Stomach (tissue), 9 donors: Measurements from ENCODE around the gene NR5A2. TPM values are rescaled to one million over a fixed set of nuclear protein-coding genes. Genes with fewer than 3 reads are reported as not detected.

Source experiments
- DNase-seq, 2 donors: peaks; one replicate each; pipeline versions ENCODE4 v3.0.0 to v3.0.0-alpha.2; 2013 to 2019
- H3K27ac ChIP-seq, 5 donors: fragments of 200-600 bp in 4 of 5; sonication (generic) in 4 of 5; one replicate each; pipeline ENCODE4 v1.5.1; 2013 to 2019; ENCODE audit warnings: mild to moderate bottlenecking in 1 of 5, moderate library complexity in 1 of 5
- H3K27me3 ChIP-seq, 3 donors: fragments of 200-600 bp; sonication (generic); one replicate each; pipeline ENCODE4 v1.5.1; 2017 to 2019; ENCODE audit warnings: mixed run types in 1 of 3
- H3K36me3 ChIP-seq, 4 donors: fragments of 200-600 bp; sonication (generic); 1 replicate in 3 of 4; 2 replicates in 1 of 4; pipeline ENCODE4 v1.5.1; 2016 to 2019
- H3K4me1 ChIP-seq, 4 donors: fragments of 200-600 bp; sonication (generic); one replicate each; pipeline ENCODE4 v1.5.1; 2016 to 2019
- H3K4me3 ChIP-seq, 4 donors: fragments of 200-600 bp; sonication (generic) in 3 of 4; one replicate each; pipeline ENCODE4 v1.5.1; 2016 to 2019; ENCODE audit warnings: mild to moderate bottlenecking in 1 of 4
- H3K9me3 ChIP-seq, 4 donors: fragments of 200-600 bp; sonication (generic); one replicate each; pipeline ENCODE4 v1.5.1; 2016 to 2019
- EP300 ChIP-seq: sonication (generic); formaldehyde crosslinking; IDR thresholded peaks from one replicate; pipeline ENCODE4 v1.6.1; 2017; ENCODE audit warnings: antibody characterized with exemption
- POLR2A ChIP-seq, 4 donors: fragments of 450-650 bp; IDR thresholded peaks; one replicate each; pipeline ENCODE4 v1.6.1; 2016; ENCODE audit warnings: antibody characterized with exemption in 4 of 4, control low read depth in 2 of 4, mild to moderate bottlenecking in 1 of 4, moderate library complexity in 1 of 4
- POLR2AphosphoS5 ChIP-seq, 3 donors: sonication (generic); formaldehyde crosslinking; IDR thresholded peaks; one replicate each; pipeline ENCODE4 v1.6.1; 2016; ENCODE audit warnings: antibody characterized with exemption in 3 of 3
- WGBS, 5 donors: extraction: QIAGEN DNeasy Blood & Tissue Kit in 3 of 5; methylation state at CpG; one replicate each; pipeline versions ENCODE4 v1.1.5 to v1.1.7; 2013 to 2018; 5-methylcytosine and 5-hydroxymethylcytosine counted together
- intact Hi-C: fragments of 100-400 bp; cut with DNase I; formaldehyde crosslinking; loops from one replicate; pipeline ENCODE4 v1.15.1; 2023; ENCODE audit warnings: low total_unique reads
- polyA plus RNA-seq, 3 donors: library from polyadenylated mRNA; stranded (reverse); fragments of 200-250 nt; gene quantifications; one replicate each; pipeline ENCODE4 v1.2.3, GENCODE V29; 2013
- total RNA-seq, 5 donors: library from RNA; depleted of rRNA; stranded (reverse); fragments of >200 nt; gene quantifications; one replicate each; pipeline versions ENCODE4 v1.1.0 to v1.2.3, GENCODE V29; 2014 to 2016
- TF ChIP-seq, protein P1 (sequence below), 7 experiments: fragments of 450-650 bp in 4 of 7; fragments of 200-600 bp in 3 of 7; sonication (generic) in 3 of 7; IDR thresholded peaks; one replicate each; pipeline ENCODE4 v1.5.1; 2016 to 2019; ENCODE audit warnings: antibody characterized with exemption in 7 of 7, control low read depth in 2 of 7, mild to moderate bottlenecking in 1 of 7
- donor health status: healthy with polysubstance abuse.
- donor health status: Bipolar disorder and iron deficiency.
- donor health status: healthy.

The NR5A2 gene
- total and polyA plus RNA-seq, 8 donors: 0.33 to 227 (median 0.46) TPM; not detected in 1

GRCh38 chr1:200166411-200166810, 138.9 kb downstream of the NR5A2 start:
- Histone ChIP-seq H3K9me3 (no peaks in the 10 kb centered on the region), H3K4me3 (no peak overlapping the region), H3K4me1 (no peaks in the 10 kb centered on the region), H3K27me3 (no peaks in the 10 kb centered on the region), H3K27ac (no peak overlapping the region), H3K36me3 (no peaks in the 10 kb centered on the region)
- DNase-seq: no peak
- intact Hi-C loops: no loop called here
- WGBS, 5 donors: 72 to 83% (median 78%) methylated on average over 4 of the region's 4 CpGs
- TF ChIP-seq POLR2AphosphoS5 (IDR thresholded peaks at IDR 0.05): no peak
- TF ChIP-seq POLR2A (IDR thresholded peaks at IDR 0.05): no peak
- no peak for TF ChIP-seq EP300

GRCh38 chr1:200168926-200169325, 141.4 kb downstream of the NR5A2 start:
- TF ChIP-seq POLR2A (IDR thresholded peaks at IDR 0.05) (no peak), POLR2AphosphoS5 (IDR thresholded peaks at IDR 0.05) (no peak), EP300 (no peak)
- TF ChIP-seq, protein P1, sequence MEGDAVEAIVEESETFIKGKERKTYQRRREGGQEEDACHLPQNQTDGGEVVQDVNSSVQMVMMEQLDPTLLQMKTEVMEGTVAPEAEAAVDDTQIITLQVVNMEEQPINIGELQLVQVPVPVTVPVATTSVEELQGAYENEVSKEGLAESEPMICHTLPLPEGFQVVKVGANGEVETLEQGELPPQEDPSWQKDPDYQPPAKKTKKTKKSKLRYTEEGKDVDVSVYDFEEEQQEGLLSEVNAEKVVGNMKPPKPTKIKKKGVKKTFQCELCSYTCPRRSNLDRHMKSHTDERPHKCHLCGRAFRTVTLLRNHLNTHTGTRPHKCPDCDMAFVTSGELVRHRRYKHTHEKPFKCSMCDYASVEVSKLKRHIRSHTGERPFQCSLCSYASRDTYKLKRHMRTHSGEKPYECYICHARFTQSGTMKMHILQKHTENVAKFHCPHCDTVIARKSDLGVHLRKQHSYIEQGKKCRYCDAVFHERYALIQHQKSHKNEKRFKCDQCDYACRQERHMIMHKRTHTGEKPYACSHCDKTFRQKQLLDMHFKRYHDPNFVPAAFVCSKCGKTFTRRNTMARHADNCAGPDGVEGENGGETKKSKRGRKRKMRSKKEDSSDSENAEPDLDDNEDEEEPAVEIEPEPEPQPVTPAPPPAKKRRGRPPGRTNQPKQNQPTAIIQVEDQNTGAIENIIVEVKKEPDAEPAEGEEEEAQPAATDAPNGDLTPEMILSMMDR (IDR thresholded peaks at IDR 0.05): no peak
- H3K36me3 ChIP-seq: no peaks in the 10 kb centered on the region
- H3K4me1 ChIP-seq: no peaks in the 10 kb centered on the region
- no peak for DNase-seq
- WGBS, 5 donors: 59 to 70% (median 62%) methylated on average over 7 of the region's 7 CpGs
- intact Hi-C loops: no loop called here
- H3K9me3 ChIP-seq: no peaks in the 10 kb centered on the region
- no peak overlapping the region for H3K4me3 ChIP-seq
- no peak overlapping the region for H3K27ac ChIP-seq
- H3K27me3 ChIP-seq: no peaks in the 10 kb centered on the region

DNA sequence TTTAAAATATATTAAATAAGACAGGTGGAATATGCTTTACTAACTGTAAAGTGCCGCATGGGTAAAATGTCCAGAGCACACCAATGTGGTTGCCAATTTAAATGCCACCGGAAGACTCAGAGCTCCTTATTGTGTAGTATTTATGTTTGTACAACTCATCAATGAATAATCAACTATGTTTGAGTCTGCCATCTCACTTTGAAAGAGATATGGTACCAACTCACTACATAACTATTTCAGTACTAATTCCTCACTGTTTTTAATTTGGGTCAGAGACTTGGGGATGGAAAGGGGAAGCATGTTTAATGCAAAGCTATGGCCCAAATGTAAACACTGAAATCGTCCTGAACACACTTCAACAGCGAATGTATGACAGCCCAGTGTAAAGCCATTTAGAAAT, 144.8 kb downstream of the NR5A2 start:
- DNase-seq: no peak

DNA sequence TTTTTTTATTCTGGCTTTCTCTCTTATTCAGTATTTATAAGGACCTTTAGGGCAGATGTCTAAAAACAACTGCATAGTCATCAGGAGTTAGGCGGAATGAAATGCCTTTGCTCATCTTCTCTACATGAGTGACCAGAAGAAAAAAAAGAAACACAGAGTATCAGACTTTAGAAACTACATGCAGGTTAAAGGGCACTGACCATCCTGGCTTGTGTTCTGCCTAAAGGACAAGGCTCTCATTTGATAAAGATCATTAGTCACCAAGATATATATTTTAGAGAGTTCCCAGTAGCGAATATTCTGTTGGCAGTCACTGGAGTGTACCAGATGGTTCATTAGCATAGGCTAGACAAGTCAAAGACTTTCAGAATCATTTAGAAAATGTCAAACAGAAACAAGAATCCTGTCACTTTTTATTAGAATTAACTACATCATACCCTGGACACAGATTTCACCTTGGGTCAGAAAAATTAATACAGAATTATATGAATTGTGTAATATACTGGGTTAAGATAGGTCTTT, 145.6 kb downstream of the NR5A2 start:
- TF ChIP-seq, protein P1 (IDR thresholded peaks at IDR 0.05): no peak
- TF ChIP-seq EP300 (no peak), POLR2A (IDR thresholded peaks at IDR 0.05) (no peak), POLR2AphosphoS5 (IDR thresholded peaks at IDR 0.05) (no peak)
- Histone ChIP-seq H3K36me3 (no peaks in the 10 kb centered on the region), H3K27ac (no peak overlapping the region), H3K4me1 (no peaks in the 10 kb centered on the region), H3K9me3 (no peaks in the 10 kb centered on the region), H3K4me3 (no peak overlapping the region), H3K27me3 (no peaks in the 10 kb centered on the region)
- WGBS, 5 donors: 28 to 87% (median 56%) methylated on average over 2 of the region's 2 CpGs
- DNase-seq: no peak
- intact Hi-C loops: no loop called here

More for the DNA sequence above, 144.8 kb downstream of the NR5A2 start:
- H3K27ac ChIP-seq: no peak overlapping the region
- TF ChIP-seq POLR2A (IDR thresholded peaks at IDR 0.05) (no peak), EP300 (no peak), POLR2AphosphoS5 (IDR thresholded peaks at IDR 0.05) (no peak)
- TF ChIP-seq, protein P1 (IDR thresholded peaks at IDR 0.05): no peak
- no peaks in the 10 kb centered on the region for H3K4me1 ChIP-seq
- intact Hi-C loops: no loop called here
- WGBS, 5 donors: 56 to 78% (median 72%) methylated on average over 4 of the region's 4 CpGs
- no peak overlapping the region for H3K4me3 ChIP-seq
- H3K9me3 ChIP-seq: no peaks in the 10 kb centered on the region
- no peaks in the 10 kb centered on the region for H3K36me3 ChIP-seq
- H3K27me3 ChIP-seq: no peaks in the 10 kb centered on the region

DNA sequence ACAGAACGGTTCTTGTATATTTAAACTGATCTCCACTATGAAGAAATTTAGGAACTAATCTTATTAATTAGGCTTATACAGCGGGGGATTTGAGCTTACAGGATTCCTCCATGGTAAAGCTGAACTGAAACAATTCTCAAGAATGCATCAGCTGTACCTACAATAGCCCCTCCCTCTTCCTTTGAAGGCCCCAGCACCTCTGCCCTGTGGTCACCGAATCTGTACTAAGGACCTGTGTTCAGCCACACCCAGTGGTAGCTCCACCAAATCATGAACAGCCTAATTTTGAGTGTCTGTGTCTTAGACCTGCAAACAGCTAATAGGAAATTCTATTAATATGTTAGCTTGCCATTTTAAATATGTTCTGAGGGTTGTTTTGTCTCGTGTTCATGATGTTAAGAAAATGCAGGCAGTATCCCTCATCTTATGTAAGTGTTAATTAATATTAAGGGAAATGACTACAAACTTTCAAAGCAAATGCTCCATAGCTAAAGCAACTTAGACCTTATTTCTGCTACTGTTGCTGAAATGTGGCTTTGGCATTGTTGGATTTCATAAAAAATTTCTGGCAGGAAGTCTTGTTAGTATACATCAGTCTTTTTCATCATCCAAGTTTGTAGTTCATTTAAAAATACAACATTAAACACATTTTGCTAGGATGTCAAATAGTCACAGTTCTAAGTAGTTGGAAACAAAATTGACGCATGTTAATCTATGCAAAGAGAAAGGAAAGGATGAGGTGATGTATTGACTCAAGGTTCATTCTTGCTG, 147.2 kb downstream of the NR5A2 start:
- DNase-seq: no peak
- Histone ChIP-seq H3K27me3 (no peaks in the 10 kb centered on the region), H3K36me3 (no peaks in the 10 kb centered on the region), H3K27ac (no peak overlapping the region), H3K4me1 (no peaks in the 10 kb centered on the region), H3K9me3 (no peaks in the 10 kb centered on the region), H3K4me3 (no peak overlapping the region)
- intact Hi-C loops: no loop called here
- WGBS, 5 donors: 75 to 87% (median 82%) methylated on average over 5 of the region's 5 CpGs
- TF ChIP-seq POLR2A (IDR thresholded peaks at IDR 0.05): no peak
- TF ChIP-seq, protein P1 (IDR thresholded peaks at IDR 0.05): no peak
- TF ChIP-seq POLR2AphosphoS5 (IDR thresholded peaks at IDR 0.05): no peak
- no peak for TF ChIP-seq EP300
